ENCODE results near the gene MYO5B.

Gene MYO5B

DNA sequence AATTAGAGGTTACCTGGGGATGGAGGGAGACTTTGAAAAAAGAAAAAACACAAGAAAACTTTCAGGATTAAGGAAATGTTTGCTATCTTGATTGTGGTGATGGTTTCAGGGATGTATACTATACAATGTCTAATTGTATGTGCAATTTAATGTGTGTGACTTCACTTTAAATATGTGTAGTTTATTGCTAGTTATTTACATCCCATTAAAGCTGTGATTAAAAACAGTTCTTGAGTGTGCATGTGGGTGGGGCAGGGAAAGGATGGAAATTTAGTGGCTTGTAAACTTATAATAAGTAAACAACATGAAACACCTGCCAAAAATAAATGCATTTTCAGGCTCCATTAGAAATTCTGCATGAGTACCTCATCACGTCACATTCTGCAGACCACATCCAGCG is 167.0 kb downstream of the MYO5B start:
- no peaks in the 10 kb centered on the region for H4K20me1 ChIP-seq (ENCODE audit: control insufficient read depth, insufficient read depth, low read depth, low read length)
- H3K27ac ChIP-seq (ENCODE audit: low read depth, low read length): no peak overlapping the region
- H3K36me3 ChIP-seq (ENCODE audit: control insufficient read depth, low read length): no peaks in the 10 kb centered on the region
- no peak overlapping the region for H3K4me2 ChIP-seq (ENCODE audit: low read length)
- no peaks in the 10 kb centered on the region for H3K4me1 ChIP-seq (ENCODE audit: control insufficient read depth, low read length)
- H3K79me2 ChIP-seq (ENCODE audit: control insufficient read depth, low read length): no peaks in the 10 kb centered on the region
- H3K27me3 ChIP-seq (ENCODE audit: control insufficient read depth, low read length): peaks cover 17% of the 10 kb centered on the region
- no peak for TF ChIP-seq CTCF (IDR thresholded peaks at IDR 0.05; ENCODE audit: low read depth, low read length, poor library complexity, severe bottlenecking)
- no peaks in the 10 kb centered on the region for H3K9me2 ChIP-seq (replicated peaks; ENCODE audit: control insufficient read depth, low read length)
- no peak overlapping the region for H3K4me3 ChIP-seq (ENCODE audit: low read length)
- no peaks in the 10 kb centered on the region for H3K9me3 ChIP-seq (ENCODE audit: control insufficient read depth, insufficient read depth, low read length)
- H3F3A ChIP-seq (ENCODE audit: control insufficient read depth, insufficient read depth): no peaks in the 10 kb centered on the region

DNA sequence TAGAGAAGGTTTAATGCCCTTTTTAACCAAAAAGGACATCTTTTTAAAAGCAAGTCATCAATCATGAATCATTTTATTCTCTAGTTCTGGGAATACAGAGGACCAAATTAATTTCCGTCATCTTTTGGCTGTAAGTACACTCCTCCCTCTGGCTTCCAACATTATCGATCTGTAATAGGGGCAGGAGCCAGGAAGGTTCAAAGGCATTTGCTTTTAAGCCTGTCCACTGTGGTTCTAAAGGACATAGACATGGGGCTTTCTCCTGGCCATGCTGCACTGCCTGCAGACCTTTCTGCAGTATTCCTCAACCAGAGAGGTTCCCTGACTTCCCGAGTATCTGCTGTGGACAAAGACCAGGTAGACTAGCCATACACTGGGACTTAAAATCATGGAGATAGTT is 170.5 kb downstream of the MYO5B start:
- no peak overlapping the region for H3K4me2 ChIP-seq (ENCODE audit: low read length)
- peaks cover 7% of the 10 kb centered on the region for H3K27me3 ChIP-seq (ENCODE audit: control insufficient read depth, low read length)
- no peaks in the 10 kb centered on the region for H3K79me2 ChIP-seq (ENCODE audit: control insufficient read depth, low read length)
- no peak overlapping the region for H3K27ac ChIP-seq (ENCODE audit: low read depth, low read length)
- H3K9me3 ChIP-seq (ENCODE audit: control insufficient read depth, insufficient read depth, low read length): no peaks in the 10 kb centered on the region
- no peaks in the 10 kb centered on the region for H3K36me3 ChIP-seq (ENCODE audit: control insufficient read depth, low read length)
- no peaks in the 10 kb centered on the region for H4K20me1 ChIP-seq (ENCODE audit: control insufficient read depth, insufficient read depth, low read depth, low read length)
- no peaks in the 10 kb centered on the region for H3K4me1 ChIP-seq (ENCODE audit: control insufficient read depth, low read length)
- H3K4me3 ChIP-seq (ENCODE audit: low read length): no peak overlapping the region
- H3K9me2 ChIP-seq (replicated peaks; ENCODE audit: control insufficient read depth, low read length): no peaks in the 10 kb centered on the region
- no peak for TF ChIP-seq CTCF (IDR thresholded peaks at IDR 0.05; ENCODE audit: low read depth, low read length, poor library complexity, severe bottlenecking)
- TF ChIP-seq EZH2phosphoT487 (IDR thresholded peaks at IDR 0.05; ENCODE audit: borderline replicate concordance, low read length): no peak
- H3F3A ChIP-seq (ENCODE audit: control insufficient read depth, insufficient read depth): no peaks in the 10 kb centered on the region

GRCh38 chr18:50022985-50023384 is 172.0 kb downstream of the MYO5B start:
- no peaks in the 10 kb centered on the region for H3K79me2 ChIP-seq (ENCODE audit: control insufficient read depth, low read length)
- H3K4me1 ChIP-seq (ENCODE audit: control insufficient read depth, low read length): no peaks in the 10 kb centered on the region
- no peaks in the 10 kb centered on the region for H4K20me1 ChIP-seq (ENCODE audit: control insufficient read depth, insufficient read depth, low read depth, low read length)
- no peak for TF ChIP-seq CTCF (IDR thresholded peaks at IDR 0.05; ENCODE audit: low read depth, low read length, poor library complexity, severe bottlenecking)
- TF ChIP-seq EZH2phosphoT487 (IDR thresholded peaks at IDR 0.05; ENCODE audit: borderline replicate concordance, low read length): no peak
- H3K9me2 ChIP-seq (replicated peaks; ENCODE audit: control insufficient read depth, low read length): no peaks in the 10 kb centered on the region
- no peak overlapping the region for H3K27ac ChIP-seq (ENCODE audit: low read depth, low read length)
- no peak overlapping the region for H3K4me3 ChIP-seq (ENCODE audit: low read length)
- no peaks in the 10 kb centered on the region for H3K9me3 ChIP-seq (ENCODE audit: control insufficient read depth, insufficient read depth, low read length)
- no peaks in the 10 kb centered on the region for H3K36me3 ChIP-seq (ENCODE audit: control insufficient read depth, low read length)
- H3K4me2 ChIP-seq (ENCODE audit: low read length): no peak overlapping the region
- H3K27me3 ChIP-seq (ENCODE audit: control insufficient read depth, low read length): peaks cover 9% of the 10 kb centered on the region
- H3F3A ChIP-seq (ENCODE audit: control insufficient read depth, insufficient read depth): no peaks in the 10 kb centered on the region

DNA sequence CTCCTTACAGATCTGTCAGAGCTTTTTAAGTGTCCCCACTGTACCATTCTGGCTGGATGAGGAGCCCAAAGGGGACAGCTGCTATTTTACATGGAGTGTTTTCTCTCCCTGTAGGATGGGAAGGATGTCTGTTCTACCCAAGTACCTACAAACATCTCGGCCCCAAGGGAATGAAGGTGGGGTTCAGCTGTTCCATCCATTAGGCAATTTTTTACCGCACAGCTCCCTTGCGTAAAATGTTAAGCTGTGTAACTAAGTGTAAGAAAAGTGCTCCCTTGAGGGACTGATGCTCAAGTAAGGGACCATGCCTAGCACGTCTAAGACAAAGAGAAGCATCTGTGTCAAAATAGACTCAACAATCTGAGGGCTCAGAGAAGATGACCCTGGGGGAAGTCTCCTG is 180.3 kb downstream of the MYO5B start:
- no peak for TF ChIP-seq EZH2phosphoT487 (IDR thresholded peaks at IDR 0.05; ENCODE audit: borderline replicate concordance, low read length)
- no peak for TF ChIP-seq CTCF (IDR thresholded peaks at IDR 0.05; ENCODE audit: low read depth, low read length, poor library complexity, severe bottlenecking)
- Histone ChIP-seq H3K9me2 (replicated peaks; ENCODE audit: control insufficient read depth, low read length) (no peaks in the 10 kb centered on the region), H3K4me1 (ENCODE audit: control insufficient read depth, low read length) (no peaks in the 10 kb centered on the region), H3K27me3 (ENCODE audit: control insufficient read depth, low read length) (peaks cover 21% of the 10 kb centered on the region), H3K4me2 (ENCODE audit: low read length) (no peak overlapping the region), H4K20me1 (ENCODE audit: control insufficient read depth, insufficient read depth, low read depth, low read length) (no peaks in the 10 kb centered on the region), H3K79me2 (ENCODE audit: control insufficient read depth, low read length) (no peaks in the 10 kb centered on the region), H3K36me3 (ENCODE audit: control insufficient read depth, low read length) (no peaks in the 10 kb centered on the region), H3F3A (ENCODE audit: control insufficient read depth, insufficient read depth) (no peaks in the 10 kb centered on the region), H3K27ac (ENCODE audit: low read depth, low read length) (no peak overlapping the region), H3K9me3 (ENCODE audit: control insufficient read depth, insufficient read depth, low read length) (no peaks in the 10 kb centered on the region), H3K4me3 (ENCODE audit: low read length) (no peak overlapping the region)

All from DOHH2 (cell line).